Astrocyte of the spinal cord (primary cell): ENCODE results near the gene BLOC1S3.

Source experiments
- DNase-seq: peaks from one replicate; pipeline ENCODE4 v3.0.0; 2011; ENCODE audit warnings: low read depth, low spot score
- H3K4me3 ChIP-seq: 2 replicates; pipeline ENCODE4 v1.5.1; 2011; ENCODE audit warnings: low read depth, mild to moderate bottlenecking, low read length, moderate library complexity
- CTCF ChIP-seq: IDR thresholded peaks from 2 replicates; pipeline ENCODE4 v1.5.1; 2012; ENCODE audit warnings: low read depth, mild to moderate bottlenecking, low read length, inconsistent platforms
- in situ Hi-C: cut with HindIII; loops from 2 replicates; pipeline ENCODE4 v1.10.0; 2017; ENCODE audit warnings: low sequenced_read_pairs

Gene BLOC1S3

GRCh38 chr19:45151821-45152503 lies 26.6 kb upstream of the BLOC1S3 start:
- in situ Hi-C loops = no loop called here
- no peak overlapping the region for H3K4me3 ChIP-seq
- DNase-seq = no peak
- no peak for TF ChIP-seq CTCF

DNA sequence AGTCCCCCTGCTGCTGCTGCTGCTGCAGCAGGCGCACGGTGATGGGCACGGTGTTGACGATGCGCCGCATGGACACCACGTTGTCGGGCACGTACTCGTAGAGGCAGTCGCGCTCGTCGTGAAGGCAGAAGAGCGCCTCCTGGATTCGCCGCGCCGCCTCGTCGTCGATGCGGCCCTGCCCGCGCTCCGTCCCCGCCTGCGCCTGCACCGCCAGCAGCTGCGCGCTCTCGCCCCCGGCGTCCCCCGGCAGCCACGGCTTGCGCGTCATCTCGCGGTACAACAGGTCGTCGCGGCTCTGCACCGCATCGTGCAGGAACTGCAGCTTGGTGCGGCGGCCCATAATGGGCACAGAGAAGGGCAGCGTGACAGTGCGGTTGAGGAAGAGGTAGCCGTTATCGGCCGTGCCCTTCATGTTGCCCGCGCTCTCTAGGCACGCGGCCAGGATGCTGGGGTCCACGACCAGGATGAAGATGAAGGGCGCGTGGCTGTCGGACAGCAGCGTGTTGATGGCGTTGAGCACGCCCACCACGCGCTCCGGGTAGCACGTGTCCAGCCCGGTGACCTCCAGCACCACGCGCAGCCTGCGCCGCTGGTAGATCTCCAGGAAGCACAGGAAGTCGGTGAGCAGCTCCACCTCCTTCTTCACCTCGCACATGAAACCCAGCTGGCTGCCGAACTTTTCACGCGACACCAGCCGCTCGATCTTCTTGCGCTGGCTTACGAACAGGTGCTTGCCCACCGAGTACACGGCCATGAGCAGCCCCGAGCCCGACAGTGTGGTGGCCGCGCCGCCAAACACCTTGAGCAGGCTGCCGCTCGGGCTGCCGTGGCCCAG lies 25.9 kb upstream of the BLOC1S3 start:
- peak; percentile 24 for DNase-seq
- TF ChIP-seq CTCF = peak; percentile 20
- in situ Hi-C loops = no loop called here
- H3K4me3 ChIP-seq = no peak overlapping the region

DNA sequence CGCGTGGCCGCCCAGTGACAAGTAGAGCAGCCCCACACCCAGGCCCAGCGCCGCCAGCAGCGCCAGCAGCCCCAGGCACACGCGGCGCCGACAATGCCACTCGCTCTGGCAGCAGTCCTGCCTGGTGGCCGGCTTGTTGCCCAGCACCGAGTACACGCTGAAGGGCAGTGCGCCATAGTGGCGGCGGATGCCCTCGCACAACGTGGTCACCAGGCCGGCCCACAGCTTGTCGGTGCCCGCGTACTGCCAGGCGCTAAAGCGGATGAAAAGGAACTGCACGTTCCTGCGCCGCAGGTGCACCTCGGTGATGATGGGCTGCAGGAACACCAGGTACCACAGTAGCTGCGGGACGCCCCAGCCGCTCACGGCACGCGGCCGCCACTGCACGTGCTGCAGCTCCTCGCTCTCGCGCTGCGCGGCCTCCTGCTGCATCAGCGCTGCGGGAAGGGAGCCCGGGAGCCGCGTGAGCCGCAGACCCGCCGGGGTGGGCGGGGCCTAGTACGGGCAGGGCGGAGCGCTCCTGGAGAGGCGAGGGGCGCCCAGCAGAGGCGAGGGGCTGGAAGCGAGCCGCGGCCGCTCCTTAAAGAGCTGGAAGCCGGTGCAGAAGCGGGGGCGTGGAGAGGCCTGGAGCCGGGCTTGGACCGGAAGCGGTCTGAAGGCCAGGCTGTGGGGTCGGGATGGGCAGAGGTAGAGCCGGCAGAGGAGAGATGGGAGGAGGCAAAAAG lies 25.1 kb upstream of the BLOC1S3 start:
- in situ Hi-C loops = no loop called here
- TF ChIP-seq CTCF = no peak
- DNase-seq = peak; percentile 23
- H3K4me3 ChIP-seq = no peak overlapping the region

DNA sequence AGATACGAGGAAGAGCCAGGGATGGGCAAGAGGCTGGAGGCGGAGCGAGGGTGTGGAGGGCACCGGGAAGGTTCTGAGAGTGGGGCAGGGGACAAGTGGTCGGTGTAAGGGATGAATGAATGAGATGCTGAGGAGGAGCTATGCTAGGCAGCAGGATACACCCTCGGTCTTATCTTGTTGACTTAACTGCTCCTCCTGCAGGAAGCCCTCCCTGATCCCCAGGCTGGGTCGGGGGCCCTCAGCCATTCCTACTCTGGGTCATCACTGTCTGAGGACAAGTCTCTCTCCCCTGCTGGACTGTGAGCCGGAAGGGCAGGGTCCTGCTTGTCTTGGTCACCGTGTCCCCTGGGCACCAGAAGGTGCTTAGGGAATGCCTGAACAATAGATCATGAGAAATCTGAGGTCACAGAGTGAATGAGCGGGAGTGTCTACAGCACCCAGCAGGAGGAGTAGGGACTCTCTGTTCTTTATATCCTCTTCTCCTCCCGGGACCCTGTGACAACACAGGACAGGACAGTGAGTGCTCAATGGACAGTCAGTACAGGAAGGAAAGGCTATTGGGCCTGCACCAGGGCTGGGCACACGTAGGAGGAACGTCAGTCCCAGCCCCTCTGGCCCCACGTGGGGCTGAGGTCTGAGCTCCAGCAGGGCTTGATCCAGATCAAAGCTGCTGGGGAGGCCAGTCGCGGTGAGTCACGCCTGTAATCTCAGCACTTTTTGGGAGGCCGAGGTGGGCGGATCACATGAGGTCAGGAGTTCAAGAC lies 24.3 kb upstream of the BLOC1S3 start:
- no peak for TF ChIP-seq CTCF
- H3K4me3 ChIP-seq = no peak overlapping the region
- DNase-seq = peak; percentile 85
- in situ Hi-C loops = no loop called here

DNA sequence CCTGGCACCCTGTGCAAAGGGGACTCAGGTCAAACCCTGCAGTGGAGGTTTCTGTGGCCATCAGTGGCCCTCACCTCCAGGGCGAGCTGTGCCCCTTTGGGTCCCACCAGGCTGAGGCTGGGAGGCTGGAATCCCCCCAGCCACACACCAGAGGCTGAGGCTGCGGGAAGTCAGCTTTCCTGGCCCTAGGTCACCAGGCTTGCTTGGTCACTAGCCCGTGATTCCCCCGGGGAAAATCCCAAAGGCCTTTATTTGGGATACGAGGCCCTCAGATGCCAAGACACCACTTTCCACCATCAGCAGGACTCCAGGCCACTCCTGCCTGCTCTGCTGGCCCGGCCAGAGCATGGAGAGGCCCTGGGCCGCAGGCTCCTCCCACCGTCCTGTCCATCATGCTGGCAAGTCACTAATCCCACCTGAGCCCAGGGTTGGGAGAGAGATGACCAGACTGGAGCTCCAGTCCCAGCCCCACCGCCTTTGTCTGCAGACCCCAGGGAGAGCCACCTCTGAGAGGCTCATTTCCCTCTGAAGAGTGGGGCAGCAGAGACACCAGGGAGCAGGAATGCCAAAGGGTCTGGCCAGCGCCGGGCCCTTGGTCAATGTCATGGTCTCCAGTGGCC lies 22.5 kb upstream of the BLOC1S3 start:
- H3K4me3 ChIP-seq = no peak overlapping the region
- no peak for TF ChIP-seq CTCF
- no peak for DNase-seq
- in situ Hi-C loops = no loop called here
